GM12878 (cell line): Measurements from ENCODE around the gene PTX4. TPM values are rescaled to one million over a fixed set of nuclear protein-coding genes. Genes with fewer than 3 reads are reported as not detected.
A peak's percentile ranks its signal among the peaks of the same experiment; 100 is the strongest.

Source experiments
- ATAC-seq: fragments of 200-7000 bp; cut with Tn5 transposase; 3 replicates; pipeline ENCODE4 v1.9.1; 2020; ENCODE audit warnings: mild to moderate bottlenecking, moderate library complexity
- BruUV-seq: library from RNA; stranded (reverse); fragments of 400-500 nt; replicated peaks from 2 replicates; lab custom pipeline; 2021; lab: Mats Ljungman, UMichigan
- CTCF ChIA-PET: fragments of 300-600 bp; sonication (Branson Sonifier 250); formaldehyde crosslinking; extraction: SDS; loops from one replicate; lab custom pipeline; 2021; ENCODE audit warnings: inconsistent platforms; lab: Yijun Ruan, JAX
- POLR2A ChIA-PET: fragments of 350-600 bp; formaldehyde crosslinking; extraction: SDS; loops from one replicate; lab custom pipeline; 2021; ENCODE audit warnings: inconsistent platforms; lab: Charles Lee
- RAD21 ChIA-PET: fragments of 300-600 bp; sonication (Branson Sonifier 250); formaldehyde crosslinking; loops from one replicate; lab custom pipeline; 2023; ENCODE audit warnings: antibody characterized with exemption; ENCODE audit not compliant: unreplicated experiment; lab: Charles Lee
- SMC1A ChIA-PET: fragments of 300-600 bp; sonication (Branson Sonifier 250); formaldehyde crosslinking; loops from one replicate; lab custom pipeline; 2023; ENCODE audit not compliant: unreplicated experiment, uncharacterized antibody; lab: Charles Lee
- DNase-seq: peaks from one replicate; pipeline ENCODE4 v3.0.0-alpha.2; 2011; ENCODE audit warnings: low read depth, low spot score
- FAIRE-seq: peaks from 3 replicates; lab custom pipeline; 2011; peaks lifted over from hg19 to GRCh38; lab: Jason Lieb, UNC
- H2AFZ ChIP-seq: 2 replicates; pipeline ENCODE4 v1.6.0; 2011; ENCODE audit warnings: low read depth, low read length, control low read depth; ENCODE audit not compliant: control insufficient read depth
- H3K27ac ChIP-seq: 2 replicates; pipeline ENCODE4 v1.5.1; 2011; ENCODE audit warnings: control low read depth; ENCODE audit not compliant: control insufficient read depth, insufficient read depth
- H3K27me3 ChIP-seq, 2 experiments: replicated peaks in 1 of 2; 2 replicates each; pipeline versions ENCODE4 v1.6.0 to v1.6.1; 2011; ENCODE audit warnings: low read length in 1 of 2; ENCODE audit not compliant: control insufficient read depth in 2 of 2, insufficient read depth in 2 of 2
- H3K36me3 ChIP-seq, 2 experiments: 2 replicates each; pipeline ENCODE4 v1.5.1; 2011; ENCODE audit warnings: low read length in 1 of 2; ENCODE audit not compliant: control insufficient read depth in 2 of 2, insufficient read depth in 2 of 2
- H3K4me1 ChIP-seq: 2 replicates; pipeline ENCODE4 v1.6.1; 2011; ENCODE audit warnings: mild to moderate bottlenecking, low read length, moderate library complexity, mixed read lengths; ENCODE audit not compliant: control insufficient read depth, insufficient read depth
- H3K4me2 ChIP-seq: 2 replicates; pipeline ENCODE4 v1.6.0; 2011; ENCODE audit warnings: control low read depth; ENCODE audit not compliant: control insufficient read depth, insufficient read depth
- H3K4me3 ChIP-seq: fragments of 200-600 bp; sonication (generic); 2 replicates; pipeline ENCODE4 v1.5.1; 2016
- H3K79me2 ChIP-seq: 2 replicates; pipeline ENCODE4 v1.6.0; 2011; ENCODE audit warnings: low read length; ENCODE audit not compliant: control insufficient read depth, insufficient read depth
- H3K9ac ChIP-seq: 2 replicates; pipeline ENCODE4 v1.8.0; 2011; ENCODE audit warnings: low read length, control low read depth, mixed read lengths; ENCODE audit not compliant: control insufficient read depth, insufficient read depth
- H3K9me3 ChIP-seq: replicated peaks from 3 replicates; pipeline ENCODE4 v1.5.1; 2011; ENCODE audit warnings: mild to moderate bottlenecking, low read length; ENCODE audit not compliant: control insufficient read depth, insufficient read depth
- H4K20me1 ChIP-seq: 2 replicates; pipeline ENCODE4 v1.6.0; 2011; ENCODE audit not compliant: control insufficient read depth, insufficient read depth
- CREB1 ChIP-seq: IDR thresholded peaks from 2 replicates; pipeline ENCODE4 v1.6.1; 2012; ENCODE audit warnings: low read depth, mild to moderate bottlenecking, inconsistent platforms
- KLF5 ChIP-seq: fragments of 450-650 bp; IDR thresholded peaks from 2 replicates; pipeline ENCODE4 v1.6.1; 2014; ENCODE audit warnings: mild to moderate bottlenecking; ENCODE audit not compliant: partially characterized antibody
- MEF2B ChIP-seq: fragments of 450-650 bp; IDR thresholded peaks from 2 replicates; pipeline ENCODE4 v1.6.1; 2018; ENCODE audit warnings: mild to moderate bottlenecking, moderate library complexity; ENCODE audit not compliant: partially characterized antibody, poor library complexity, severe bottlenecking
- MYB ChIP-seq: fragments of 150-350 bp; IDR thresholded peaks from 2 replicates; pipeline ENCODE4 v1.6.1; 2014; ENCODE audit warnings: mild to moderate bottlenecking, low read depth, low read length, borderline replicate concordance
- NBN ChIP-seq: fragments of 450-650 bp; IDR thresholded peaks from 2 replicates; pipeline ENCODE4 v1.6.1; 2016
- POLR2A ChIP-seq: IDR thresholded peaks from 2 replicates; pipeline ENCODE4 v1.6.1; 2011; ENCODE audit warnings: low read depth, mild to moderate bottlenecking, low read length
- whole genome bisulfite sequencing: methylation state at CpG from one replicate; pipeline ENCODE4 v1.1.6; 2016; ENCODE audit warnings: low lambda C conversion rate; ENCODE audit not compliant: insufficient replicate concordance, insufficient coverage; ENCODE audit errors: missing lambda C conversion rate; 5-methylcytosine and 5-hydroxymethylcytosine counted together
- in situ Hi-C: fragments of 300-500 bp; cut with MboI; formaldehyde crosslinking; loops from 9 replicates; pipeline ENCODE4 v1.14.3; 2018; ENCODE audit warnings: mixed read lengths
- intact Hi-C: fragments of 100-400 bp; cut with micrococcal nuclease; formaldehyde crosslinking; loops from one replicate; pipeline ENCODE4 v1.14.2; 2022; ENCODE audit not compliant: unreplicated experiment
- polyA plus RNA-seq, 11 experiments: library from polyadenylated mRNA; depleted of rRNA in 4 of 11; unstranded in 6 of 11; stranded (reverse) in 5 of 11; fragments of >200 nt; fragmentation: Nextera tagmentation in 4 of 11; fragmentation: Illumina TruSeq in 1 of 11; extraction: Ambion mirVana in 4 of 11; extraction: Trizol in 1 of 11; gene quantifications; 1 replicate in 1 of 11; 2 replicates in 10 of 11; pipeline versions ENCODE4 v1.2.1 to v1.2.3, GENCODE V29; 2011 to 2016; ENCODE audit warnings: inconsistent platforms in 2 of 11, missing spikeins in 2 of 11, low read depth in 1 of 11
- total RNA-seq, 4 experiments: library from RNA; depleted of rRNA in 3 of 4; stranded (reverse); fragments of >200 nt in 3 of 4; fragmentation: Illumina TruSeq in 1 of 4; extraction: Trizol in 1 of 4; gene quantifications; 2 replicates each; pipeline versions ENCODE4 v1.2.1 to v1.2.3, GENCODE V29; 2013 to 2021

Gene PTX4
- total and polyA plus RNA-seq, 10 of the 15 experiments (the other 5 are each of a cell fraction or from before 2014, with no cell fraction given), result not detected

DNA sequence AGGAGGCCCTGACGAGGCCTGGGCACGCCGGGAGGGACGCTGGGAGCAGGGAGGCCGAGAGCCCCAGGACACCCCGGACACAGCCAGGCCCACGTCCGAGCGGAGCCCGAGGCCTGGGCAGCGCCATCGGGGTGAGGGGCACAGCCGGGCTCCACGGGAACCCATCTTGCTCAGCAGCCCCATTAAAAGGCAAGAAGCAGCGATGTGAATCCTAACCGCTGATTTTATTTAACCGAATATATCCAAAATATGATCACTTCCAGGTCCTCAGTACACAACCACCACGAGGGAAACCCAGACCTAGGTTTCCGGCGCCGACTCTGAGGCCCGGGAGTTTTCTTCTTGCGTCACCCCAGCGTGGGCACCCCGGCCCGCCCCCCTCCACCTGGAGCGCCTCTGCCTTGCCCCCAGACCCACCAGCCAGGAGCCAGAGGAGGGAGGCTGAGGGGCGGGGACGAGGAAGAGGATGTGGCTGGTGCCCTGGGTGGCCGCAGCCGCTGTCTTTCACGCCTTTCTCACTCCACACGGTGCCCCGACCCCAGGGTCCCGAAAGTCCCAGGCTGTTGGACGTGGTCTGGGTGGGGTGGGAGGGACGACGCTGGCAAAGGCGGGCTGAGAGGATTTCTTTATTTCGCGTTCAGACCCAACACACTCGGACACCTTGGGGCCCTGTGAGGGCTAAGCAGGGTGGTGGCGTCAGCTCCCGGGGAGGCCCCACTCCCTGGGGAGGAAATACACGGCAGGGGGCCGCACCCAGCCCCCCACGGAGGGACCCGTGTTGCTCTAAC is 43.8 kb downstream of the PTX4 start:
- no peak overlapping the region for H3K27ac ChIP-seq
- no peaks in the 10 kb centered on the region for H3K27me3 ChIP-seq
- H3K4me1 ChIP-seq, result no peaks in the 10 kb centered on the region
- H3K36me3 ChIP-seq, result no peaks in the 10 kb centered on the region
- ChIA-PET RAD21 (no interaction called here), POLR2A (no interaction called here), SMC1A (no interaction called here), CTCF (interaction anchor here (1.5 kb wide), 1 partner anchor 81 kb away, joined by 3 read pairs; no protein-coding TSS in a partner anchor)
- no TSS peak for BruUV-seq
- H4K20me1 ChIP-seq, result no peaks in the 10 kb centered on the region
- 44% methylated on average over 43 of the region's 48 CpGs for WGBS
- in situ Hi-C loops (no loop called here), intact Hi-C loops (no loop called here)
- no peaks in the 10 kb centered on the region for H3K79me2 ChIP-seq
- peak; percentile 34 for ATAC-seq
- H2AFZ ChIP-seq, result no peak overlapping the region
- H3K9me3 ChIP-seq, result no peaks in the 10 kb centered on the region
- no peak overlapping the region for H3K4me3 ChIP-seq
- no peak for DNase-seq
- H3K4me2 ChIP-seq, result no peak overlapping the region
- no peak overlapping the region for H3K9ac ChIP-seq
- TF ChIP-seq KLF5, result no peak
- TF ChIP-seq CREB1, result 0 out of 2 replicates have a peak, but pooled peaks have one; percentile 32
- peak; percentile 55 for TF ChIP-seq MEF2B
- no peak for TF ChIP-seq NBN
- FAIRE-seq, result no peak

DNA sequence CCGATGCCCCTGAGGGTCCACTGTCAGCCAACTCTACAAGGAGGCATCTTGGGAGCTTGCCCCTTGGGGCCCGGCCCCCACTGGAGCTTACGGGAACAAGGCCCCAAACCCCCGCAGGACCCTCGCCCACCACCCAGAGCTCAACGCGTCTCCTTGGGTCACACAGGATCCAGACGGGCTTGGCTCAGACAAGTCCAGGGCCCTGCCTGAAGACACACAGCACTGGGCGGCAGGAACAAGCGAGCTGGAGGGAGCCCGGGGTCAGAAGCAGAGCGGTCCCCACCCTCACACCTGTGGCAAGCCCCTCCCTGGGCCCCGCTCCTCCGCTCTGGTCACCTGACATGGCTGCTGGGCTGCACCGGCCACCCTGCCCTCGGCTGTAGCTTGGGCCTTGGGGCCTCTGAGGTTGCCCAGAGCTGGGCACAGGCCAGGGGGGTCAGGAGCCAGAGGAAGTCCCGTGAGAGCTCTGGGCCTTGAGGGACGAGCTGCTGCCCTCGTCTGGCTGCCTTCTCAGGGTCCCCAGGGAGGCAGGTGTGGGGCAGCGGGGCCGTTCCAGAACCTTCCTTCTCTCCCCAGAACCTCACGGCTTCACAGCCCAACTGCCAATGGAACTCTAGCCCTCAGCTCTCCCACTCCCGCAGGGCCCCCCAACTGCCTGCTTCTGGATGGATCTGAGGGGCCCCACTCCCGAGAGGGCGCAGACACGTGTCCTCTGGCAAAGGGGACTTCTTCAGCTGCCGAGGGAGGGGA is 44.6 kb downstream of the PTX4 start, which contains the start of gene CCDC154:
TSS of gene CCDC154 (minus strand) at position 577 of the 750 bp plus-strand sequence. CDS start at position 343, 234 bp downstream.
- POLR2A ChIA-PET, result no interaction called here

More for the DNA sequence above, 44.6 kb downstream of the PTX4 start, which contains the start of gene CCDC154:
- no peak for DNase-seq
- no peaks in the 10 kb centered on the region for H3K9me3 ChIP-seq
- in situ Hi-C loops (no loop called here), intact Hi-C loops (no loop called here)
- no peaks in the 10 kb centered on the region for H3K79me2 ChIP-seq
- ATAC-seq, result peak; percentile 12; the same call in 1 of the 3 replicates
- no peak within 1 kb of the TSS for H2AFZ ChIP-seq
- TF ChIP-seq POLR2A (peak; percentile 23; the same call in 1 of the 2 replicates), MYB (no peak)
- SMC1A ChIA-PET, result no interaction called here
- no peak within 1 kb of the TSS for H3K9ac ChIP-seq
- no peak within 1 kb of the TSS for H3K27ac ChIP-seq
- H3K4me2 ChIP-seq, result no peak within 1 kb of the TSS
- no peak within 1 kb of the TSS for H3K4me3 ChIP-seq
- 59% methylated on average over 27 of the region's 27 CpGs for WGBS
- no peak for FAIRE-seq
- H3K36me3 ChIP-seq, result no peaks in the 10 kb centered on the region
- no peaks in the 10 kb centered on the region for H3K4me1 ChIP-seq
- no peaks in the 10 kb centered on the region for H3K27me3 ChIP-seq
- BruUV-seq, result no TSS peak
- RAD21 ChIA-PET, result no interaction called here
- CTCF ChIA-PET, result interaction anchor here (1.5 kb wide), 1 partner anchor 80 kb away, joined by 3 read pairs; no protein-coding TSS in a partner anchor
- H4K20me1 ChIP-seq, result no peaks in the 10 kb centered on the region
